GM18519 (cell line): Measurements from ENCODE around the gene GLMN.
"Not testable (repeated sequence)": the region's sequence is repeated elsewhere in the genome, so short reads cannot be mapped to it uniquely, and the experiment has no call there.

Source experiments
- ATAC-seq: cut with Tn5 transposase; IDR thresholded peaks from one replicate; pipeline ENCODE4 v1.9.1; 2021; ENCODE audit warnings: mild to moderate bottlenecking, moderate library complexity; ENCODE audit not compliant: unreplicated experiment, low FRiP score

The GLMN gene

DNA sequence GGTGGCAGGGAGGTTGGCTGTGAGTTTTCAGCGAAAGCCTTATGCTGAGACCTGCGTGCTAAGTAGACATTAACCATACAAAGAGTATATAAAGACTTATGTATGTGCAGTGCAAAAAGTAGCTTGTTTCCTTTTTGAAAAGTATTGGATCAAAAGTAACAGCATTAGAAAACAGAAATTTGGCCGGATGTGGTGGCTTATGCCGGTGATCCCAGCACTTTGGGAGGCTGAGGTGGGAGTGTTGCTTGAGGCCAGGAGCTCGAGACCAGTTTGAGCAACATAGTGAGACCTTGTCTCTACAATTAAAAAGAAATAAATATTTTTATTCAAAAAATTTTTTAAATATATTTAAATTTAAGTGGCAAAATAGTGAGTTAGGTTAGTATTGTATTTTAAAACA is 2.2 kb upstream of the GLMN start:
- no peak for ATAC-seq

DNA sequence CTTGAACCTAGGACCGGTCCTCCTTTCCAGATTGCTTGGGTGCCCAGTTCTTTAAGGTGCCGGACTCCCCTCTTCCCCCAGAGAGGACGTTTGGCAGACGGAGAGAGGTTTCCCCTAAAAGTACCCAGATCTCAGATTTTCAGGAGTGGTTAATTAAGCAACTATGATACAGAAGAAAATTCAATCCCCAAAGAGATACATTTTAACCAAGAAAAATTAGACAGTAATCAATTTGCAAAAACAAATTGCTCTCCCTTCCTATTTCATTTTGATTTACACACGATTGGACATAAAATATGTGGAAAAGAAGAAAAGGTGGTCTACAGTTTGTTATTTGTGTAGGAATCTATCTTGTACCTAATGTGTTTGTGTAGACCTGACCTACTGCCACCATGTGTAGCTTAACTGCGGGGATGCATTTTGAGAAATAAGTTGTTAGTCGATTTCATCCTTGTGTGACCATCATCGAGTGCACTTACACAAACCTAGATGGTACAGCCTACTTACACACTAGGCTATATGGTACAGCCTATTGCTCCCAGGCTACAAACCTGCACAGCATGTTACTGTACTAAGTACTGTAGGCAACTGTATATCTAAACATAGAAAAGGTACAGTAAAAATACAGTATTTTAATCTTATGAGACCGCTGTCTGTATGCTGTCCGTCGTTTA is 827 bp upstream of the GLMN start:
- no peak for ATAC-seq

DNA sequence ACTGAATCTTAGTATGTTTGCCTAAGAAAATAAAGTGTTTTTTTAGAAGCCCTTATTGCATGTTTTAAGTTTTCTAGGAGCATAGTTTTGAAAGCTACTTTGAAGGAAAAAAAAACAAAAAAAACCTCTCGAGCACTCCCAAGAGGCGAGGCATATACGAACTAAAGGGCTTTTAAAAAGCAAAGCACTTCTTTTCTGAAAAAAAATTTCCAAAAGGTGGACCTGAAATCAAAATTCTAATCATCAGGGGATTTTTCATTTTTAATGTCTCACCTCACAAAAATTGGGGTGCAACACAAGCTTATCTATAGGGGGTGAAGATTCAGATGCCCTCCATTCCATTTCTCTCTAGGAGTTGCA is 594 bp downstream of the GLMN start:
- no peak for ATAC-seq

DNA sequence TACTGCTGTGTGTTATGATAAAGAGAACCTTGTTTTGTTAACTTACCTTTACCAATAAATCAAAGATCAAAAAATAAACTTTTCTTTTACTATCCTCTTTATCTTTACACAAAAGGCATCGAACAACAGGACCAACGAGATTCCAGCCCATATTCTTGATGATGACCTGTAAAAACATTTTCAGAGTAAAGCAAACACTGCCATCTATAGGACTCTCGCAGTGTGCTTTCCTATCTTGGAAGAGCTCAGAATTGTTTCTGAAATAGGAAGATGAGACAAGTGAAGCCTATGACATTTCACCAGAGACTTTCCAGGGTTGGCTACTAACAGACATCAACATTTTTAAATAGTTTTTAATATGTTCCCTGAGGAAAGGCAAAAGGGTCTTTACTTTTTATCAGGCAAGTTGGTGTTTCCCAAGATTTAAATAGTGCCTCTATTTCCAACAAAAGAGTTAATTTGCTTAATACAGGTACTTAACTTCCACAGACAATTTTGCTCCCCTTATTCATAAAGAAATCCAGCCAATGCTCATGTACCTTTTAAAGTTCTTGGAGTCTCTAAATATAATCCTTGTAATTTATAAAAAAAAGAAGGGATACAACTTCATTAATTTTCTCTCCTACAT is 7.3 kb downstream of the GLMN start:
- no peak for ATAC-seq

DNA sequence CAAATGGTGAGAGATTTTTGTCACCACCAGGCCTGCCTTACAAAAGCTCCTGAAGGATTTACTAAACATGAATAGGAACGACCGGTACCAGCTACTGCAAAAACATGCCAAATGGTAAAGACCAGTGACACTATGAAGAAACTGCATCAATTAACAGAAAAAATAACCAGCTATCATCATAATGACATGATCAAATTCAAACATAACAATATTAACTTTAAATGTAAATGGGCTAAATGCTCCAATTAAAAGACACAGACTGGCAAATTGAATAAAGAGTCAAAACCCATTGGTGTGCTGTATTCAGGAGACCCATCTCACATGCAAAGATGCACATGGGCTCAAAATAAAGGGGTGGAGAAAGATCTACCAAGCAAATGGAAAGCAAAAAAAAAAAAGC is 17.4 kb downstream of the GLMN start:
- not testable (repeated sequence) for ATAC-seq

DNA sequence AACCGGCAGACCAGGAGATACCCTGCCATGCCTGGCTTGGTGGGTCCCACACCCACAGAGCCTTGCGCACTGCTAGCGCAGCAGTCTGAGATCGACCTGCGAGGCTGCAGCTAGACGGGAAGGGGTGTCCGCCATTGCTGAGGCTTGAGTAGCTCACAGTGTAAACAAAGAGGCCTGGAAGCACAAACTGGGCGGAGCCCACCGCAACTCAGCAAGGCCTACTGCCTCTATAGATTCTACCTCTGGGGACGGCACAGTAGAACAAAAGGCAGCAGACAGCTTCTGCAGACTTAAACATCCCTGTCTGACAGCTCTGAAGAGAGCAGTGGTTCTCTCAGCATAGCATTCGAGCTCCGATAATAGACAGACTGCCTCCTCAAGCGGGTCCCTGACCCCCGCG is 19.0 kb downstream of the GLMN start:
- not testable (repeated sequence) for ATAC-seq

DNA sequence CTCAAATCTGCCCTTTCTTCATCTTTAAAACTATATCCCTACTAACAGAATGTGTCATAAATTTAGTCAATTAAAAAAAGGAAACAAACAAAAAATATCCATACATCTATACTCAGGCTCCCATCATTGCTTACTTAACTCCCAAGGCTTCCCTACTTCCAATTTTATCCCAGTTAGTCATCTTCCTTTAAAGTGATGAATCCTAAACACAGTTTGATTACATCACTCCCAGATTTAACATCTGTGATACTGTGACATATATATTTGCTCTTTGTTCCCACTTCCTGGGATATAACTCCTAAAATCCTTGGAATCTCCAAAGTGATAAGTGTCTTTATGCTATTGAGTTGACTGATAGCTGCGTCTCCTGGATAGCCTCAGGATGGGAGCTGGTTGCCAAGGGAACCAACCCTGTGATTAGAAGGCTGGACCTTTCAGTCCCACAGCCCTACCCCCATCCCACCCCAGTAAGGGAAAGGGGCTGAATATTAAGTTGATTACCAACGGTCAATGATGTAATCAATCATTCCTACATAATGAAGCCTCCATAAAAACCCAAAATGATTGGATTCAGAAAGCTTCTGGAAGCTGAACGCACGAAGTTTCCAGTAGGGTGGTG is 21.6 kb downstream of the GLMN start:
- ATAC-seq = no peak

DNA sequence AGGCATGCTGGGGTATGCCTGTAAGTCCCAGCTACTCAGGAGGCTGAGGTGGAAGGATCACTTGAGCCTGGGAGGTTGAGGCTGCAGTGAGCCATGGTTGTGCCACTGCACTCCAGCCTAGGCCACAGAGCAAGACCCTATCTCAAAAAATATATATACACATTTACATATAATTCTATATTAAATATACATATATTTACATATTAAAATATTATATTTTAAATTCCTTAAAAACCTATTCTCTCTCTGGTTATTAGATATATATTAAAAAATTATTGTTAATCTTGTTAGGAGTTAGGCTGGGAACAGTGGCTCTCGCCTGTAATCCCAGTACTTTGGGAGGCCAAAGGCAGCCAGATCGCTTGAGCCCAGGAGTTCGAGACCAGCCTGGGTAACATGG is 22.7 kb downstream of the GLMN start:
- no peak for ATAC-seq

DNA sequence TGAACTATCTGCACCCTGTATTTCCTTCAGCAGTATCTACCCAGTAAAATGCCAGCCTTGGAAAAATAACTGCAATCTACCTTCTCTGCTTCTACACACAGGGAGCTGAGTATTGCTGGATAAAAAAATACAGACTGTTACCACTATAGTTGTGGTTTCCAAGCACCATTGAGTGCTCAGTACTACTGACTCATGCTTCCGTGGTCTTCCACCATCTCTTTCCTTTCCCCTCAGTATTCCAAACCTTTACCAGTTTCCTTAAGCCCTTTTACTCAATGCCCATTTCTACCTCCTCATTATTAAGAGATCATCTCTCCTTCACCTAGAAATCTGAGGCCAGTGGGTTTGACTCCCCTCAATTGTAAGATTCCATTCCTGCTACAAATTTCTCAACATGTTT is 23.8 kb downstream of the GLMN start:
- ATAC-seq = no peak

DNA sequence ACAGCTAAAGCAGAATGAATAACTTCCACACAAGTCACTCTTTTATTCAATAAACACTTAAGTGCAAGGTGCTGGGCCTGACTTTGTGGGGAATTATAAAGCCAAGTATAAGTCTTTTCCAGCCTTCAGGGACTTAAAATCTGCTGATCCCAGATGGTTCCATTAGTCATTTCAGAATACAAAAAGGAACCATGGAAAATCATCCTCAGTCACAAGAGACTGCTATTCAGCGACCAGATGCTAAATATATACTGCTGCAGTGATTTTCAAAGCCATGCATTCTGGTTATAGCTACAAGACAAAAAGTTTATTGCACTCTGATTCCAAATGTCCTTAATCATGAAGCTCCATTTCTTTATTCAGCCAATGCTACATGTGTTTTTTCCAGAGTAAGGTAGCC is 25.7 kb downstream of the GLMN start:
- no peak for ATAC-seq

DNA sequence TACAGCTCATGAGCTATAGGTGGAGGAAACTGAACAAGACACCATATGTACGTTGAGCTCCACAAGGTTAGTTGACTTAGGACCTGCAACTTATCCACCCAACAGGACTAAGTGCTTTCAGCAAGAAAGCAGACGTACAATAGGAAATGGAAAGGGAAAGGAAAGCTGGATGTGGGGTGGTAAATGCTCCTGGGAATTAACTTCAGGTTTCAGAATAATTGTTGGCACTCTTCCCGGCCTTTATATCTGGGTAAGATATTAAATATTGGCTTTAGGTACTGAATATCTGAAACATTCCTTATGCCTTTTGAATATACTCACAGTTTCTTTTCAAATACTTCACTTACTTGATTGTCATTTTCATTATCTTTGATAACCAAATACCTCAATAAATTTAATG is 36.3 kb downstream of the GLMN start:
- no peak for ATAC-seq

DNA sequence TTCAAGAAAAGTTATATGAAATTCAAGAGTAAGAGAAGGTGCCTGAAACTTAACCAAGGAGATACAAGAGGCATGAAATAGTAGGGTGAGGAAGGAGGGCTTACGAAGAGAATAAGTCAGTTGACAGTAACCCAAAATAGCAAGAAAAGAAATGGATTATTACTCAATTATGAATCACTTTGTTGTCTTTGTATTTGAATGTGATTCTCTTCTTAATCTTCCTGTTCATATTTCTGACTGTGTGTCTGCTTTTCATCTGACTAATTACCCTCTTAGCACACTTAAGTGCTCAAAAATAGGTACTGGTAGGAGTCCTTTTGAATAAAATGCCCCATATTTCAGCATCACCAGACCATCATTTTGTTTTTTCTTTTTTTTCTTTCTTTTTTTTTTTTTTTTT is 39.4 kb downstream of the GLMN start:
- no peak for ATAC-seq

DNA sequence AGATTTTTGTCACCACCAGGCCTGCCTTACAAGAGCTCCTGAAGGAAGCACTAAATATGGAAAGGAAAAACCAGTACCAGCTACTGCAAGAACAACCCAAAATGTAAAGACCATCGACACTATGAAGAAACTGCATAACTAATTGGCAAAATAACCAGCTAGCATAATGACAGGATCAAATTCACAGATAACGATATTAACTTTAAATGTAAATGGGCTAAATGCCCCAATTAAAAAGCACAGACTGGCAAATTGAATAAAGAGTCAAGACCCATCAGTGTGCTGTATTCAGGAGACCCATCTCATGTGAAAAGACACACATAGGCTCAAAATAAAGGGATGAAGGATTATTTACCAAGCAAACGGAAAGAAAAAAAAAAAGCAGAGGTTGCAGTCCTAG is 44.1 kb downstream of the GLMN start:
- not testable (repeated sequence) for ATAC-seq

DNA sequence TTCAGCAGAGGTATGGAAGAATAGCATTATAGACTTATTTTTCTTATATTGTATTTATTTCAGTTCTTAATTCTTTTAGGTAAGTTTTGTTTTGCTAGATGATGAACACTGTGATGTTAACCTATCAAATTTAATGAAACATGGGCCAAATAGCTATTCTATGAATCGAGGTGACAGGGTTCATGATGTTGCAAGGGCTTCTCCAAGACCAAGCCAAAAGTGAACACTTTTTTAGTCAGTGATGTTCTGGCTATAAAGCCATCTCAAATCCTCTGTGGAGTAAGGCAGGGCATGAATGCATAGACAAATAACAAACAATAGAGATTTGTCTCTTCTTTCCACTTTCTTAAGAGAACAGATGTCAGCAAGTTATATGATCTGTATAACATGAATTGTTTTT is 54.4 kb downstream of the GLMN start:
- ATAC-seq = no peak

DNA sequence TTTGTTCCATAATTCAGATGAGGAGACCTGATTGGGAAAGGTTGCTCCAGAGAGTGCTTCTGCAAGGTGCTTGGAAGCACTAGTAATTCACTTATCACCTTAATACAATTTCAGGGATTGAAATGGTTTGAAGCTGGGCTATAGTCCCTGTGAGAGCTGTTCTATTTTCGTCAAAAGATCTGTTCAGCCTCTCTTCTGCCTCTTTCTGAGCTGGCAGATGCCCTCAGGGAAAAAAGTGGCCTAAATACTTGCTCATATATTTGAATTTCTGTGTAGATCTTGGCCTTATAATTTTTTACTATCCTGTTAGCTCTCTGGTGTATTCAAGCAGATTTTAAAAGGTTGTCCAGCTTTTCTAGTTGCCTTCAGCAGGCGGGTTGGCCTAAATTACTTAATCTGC is 58.8 kb downstream of the GLMN start:
- ATAC-seq = no peak

DNA sequence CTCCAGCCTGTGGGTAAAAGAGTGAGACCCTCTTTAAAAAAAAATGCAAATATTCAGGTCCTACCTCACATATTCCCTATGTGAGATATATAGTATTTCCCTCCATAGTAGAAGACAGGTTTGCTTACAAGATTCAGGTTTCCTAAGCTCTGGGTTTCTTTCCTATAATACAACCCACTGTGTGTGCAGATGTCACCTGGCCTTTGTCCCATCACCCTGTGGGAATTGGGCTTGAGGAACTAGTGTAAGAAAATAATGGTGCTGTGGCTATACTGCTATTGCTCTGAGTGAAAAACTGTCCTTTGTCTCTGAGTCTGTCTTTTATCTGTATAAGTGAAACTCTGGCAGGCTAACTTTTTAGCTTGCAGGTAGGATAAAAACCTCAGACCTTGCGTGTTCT is 68.1 kb downstream of the GLMN start:
- ATAC-seq = no peak

DNA sequence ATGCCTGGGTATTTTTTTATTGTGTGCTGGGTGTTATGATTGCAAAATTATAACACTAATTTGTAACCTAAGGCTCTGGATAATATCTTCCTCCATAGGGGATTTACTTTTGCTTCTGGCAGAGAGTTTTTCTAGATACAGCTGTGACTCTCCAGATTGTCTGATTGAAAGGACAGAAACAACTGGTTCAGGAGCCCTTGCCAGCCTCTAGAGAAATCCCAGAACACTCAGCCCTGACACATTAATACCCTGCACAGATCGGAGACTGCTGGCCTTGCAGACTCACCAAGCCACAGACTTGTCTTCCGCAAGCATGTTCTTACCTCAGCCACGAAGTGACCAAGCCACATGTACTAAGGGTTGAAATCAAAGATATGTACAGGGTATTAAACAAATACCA is 70.4 kb downstream of the GLMN start:
- ATAC-seq = no peak

DNA sequence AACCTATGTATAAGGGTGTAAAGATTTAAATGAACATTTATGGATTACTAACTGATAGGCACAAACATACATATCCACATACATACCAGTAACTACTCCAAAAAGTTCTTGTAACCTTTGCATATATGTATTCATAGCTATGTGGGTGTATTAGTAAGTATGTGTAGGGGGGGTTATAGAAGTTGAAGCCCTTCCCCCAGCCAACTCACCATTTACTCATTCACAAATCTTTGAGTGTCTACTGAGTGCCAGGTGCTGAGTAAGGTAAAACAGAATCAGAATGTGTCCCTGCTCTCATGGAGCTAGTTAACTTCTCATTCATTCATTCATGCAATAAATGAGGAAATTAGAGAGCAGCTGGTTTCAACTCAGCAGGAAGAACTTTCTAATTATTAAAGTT is 79.8 kb downstream of the GLMN start:
- no peak for ATAC-seq

DNA sequence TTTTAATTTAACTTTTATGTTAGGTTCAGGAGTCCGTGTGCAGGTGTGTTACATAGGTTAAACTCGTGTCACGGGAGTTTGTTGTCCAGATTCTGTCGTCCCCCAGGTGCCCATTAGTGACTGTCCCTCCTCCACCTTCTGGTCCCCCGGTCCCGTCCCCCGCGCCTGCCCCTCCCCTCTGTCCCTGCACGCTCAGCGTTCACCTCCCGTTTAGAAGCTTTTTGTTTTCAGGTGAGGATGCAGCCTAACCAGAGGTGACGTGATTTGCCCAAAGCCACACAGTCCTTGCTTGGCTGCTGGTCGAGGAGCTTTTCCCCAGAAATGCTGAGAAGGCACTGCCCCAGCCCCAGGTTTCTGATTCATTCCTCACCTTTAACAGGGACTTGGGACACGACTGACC is 80.2 kb downstream of the GLMN start:
- ATAC-seq = no peak

DNA sequence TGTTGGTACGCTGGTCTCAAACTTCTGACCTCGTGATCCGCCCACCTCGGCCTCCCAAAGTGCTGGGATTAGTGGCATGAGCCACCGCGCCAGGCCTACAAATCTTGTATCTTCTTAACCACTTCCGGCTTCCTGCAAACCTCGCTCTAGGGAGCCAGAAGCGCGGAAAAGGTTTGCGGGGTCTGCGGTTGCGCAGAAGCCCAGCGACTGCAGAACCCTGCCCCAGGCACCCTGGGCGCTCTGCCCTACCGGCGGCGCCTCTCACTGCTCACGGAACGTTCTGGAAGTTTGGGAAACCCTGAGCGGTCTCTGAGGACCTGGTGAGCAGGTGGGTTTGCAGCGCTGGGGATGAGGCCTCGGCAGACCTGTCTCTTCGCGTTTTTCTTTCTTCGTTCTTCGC is 81.1 kb downstream of the GLMN start, which contains the start of gene C1orf146:
Gene C1orf146 (plus strand): TSS at position 195 of the 400 bp plus-strand sequence. CDS start 13,506 bp downstream, outside the sequence.
- ATAC-seq = no peak

DNA sequence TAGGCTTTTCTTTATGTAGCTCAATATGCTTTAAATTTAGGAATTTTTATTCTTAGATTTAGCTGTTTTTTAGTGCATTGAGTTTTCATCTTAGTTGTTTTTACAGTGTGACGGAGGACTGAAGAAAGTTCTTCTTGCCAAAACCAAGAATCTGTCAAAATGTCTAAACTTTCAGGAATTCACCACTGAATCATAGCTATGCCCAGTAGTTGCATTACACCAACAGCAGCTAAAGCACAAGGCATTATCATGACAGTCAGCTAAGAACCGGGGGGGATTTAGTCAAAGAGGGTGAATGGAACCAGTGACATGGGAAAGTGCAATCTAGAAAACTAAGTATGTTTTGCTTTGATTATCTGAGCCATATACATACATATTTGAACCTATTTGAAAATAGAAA is 87.6 kb downstream of the GLMN start:
- ATAC-seq = no peak

DNA sequence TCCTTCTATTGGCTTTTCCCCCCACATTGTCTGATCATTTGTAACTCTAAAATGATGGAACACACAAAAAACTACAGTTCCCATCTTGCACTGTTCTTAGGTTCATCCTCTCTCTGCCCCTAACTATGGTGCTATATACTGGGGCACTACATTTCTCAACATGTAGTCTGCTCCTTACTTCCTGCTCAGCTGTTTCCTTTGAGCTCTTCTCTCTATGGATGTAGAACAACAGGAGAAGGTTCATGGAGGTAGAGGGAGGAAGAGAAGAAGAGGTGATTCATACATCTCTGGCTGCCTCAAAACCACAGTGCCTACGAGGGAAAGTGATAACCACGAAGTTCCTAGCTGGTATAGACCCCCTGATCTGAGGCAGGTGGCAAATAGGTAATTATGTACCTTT is 88.1 kb downstream of the GLMN start:
- ATAC-seq = no peak
